HCT116 (cell line): ENCODE results near the gene CALU. TPM values are rescaled to one million over a fixed set of nuclear protein-coding genes. Genes with fewer than 3 reads are reported as not detected.

Experiments used
- ATAC-seq: fragments of 200-7000 bp; cut with Tn5 transposase; 2 replicates; pipeline ENCODE4 v1.9.1; 2020; ENCODE audit warnings: mild to moderate bottlenecking, moderate library complexity
- BruUV-seq: library from RNA; stranded (reverse); fragments of 400-500 nt; replicated peaks from 2 replicates; lab custom pipeline; 2021; lab: Mats Ljungman, UMichigan
- CTCF ChIA-PET: fragments of 300-600 bp; sonication (Branson Sonifier 250); formaldehyde crosslinking; loops from one replicate; lab custom pipeline; 2021; ENCODE audit warnings: antibody characterized with exemption; lab: Charles Lee
- POLR2A ChIA-PET: fragments of 300-600, 350-600 bp; sonication (Branson Sonifier 250); formaldehyde crosslinking; loops from one replicate; lab custom pipeline; 2021; ENCODE audit warnings: antibody characterized with exemption; lab: Charles Lee
- RAD21 ChIA-PET, 2 experiments: fragments of 300-600 bp; sonication (Branson Sonifier 250); formaldehyde crosslinking; loops; one replicate each; lab custom pipeline; 2023; ENCODE audit warnings: low total read pairs in 2 of 2; ENCODE audit not compliant: uncharacterized antibody in 2 of 2, unreplicated experiment in 2 of 2, low non-redundant PET in 1 of 2; lab: Charles Lee
- DNase-seq: peaks from one replicate; pipeline ENCODE4 v3.0.0-alpha.2; 2010; ENCODE audit warnings: low read depth, low spot score
- H2AFZ ChIP-seq: fragments of 200-600 bp; shearing (Covaris generic), sonication (generic); 2 replicates; pipeline ENCODE4 v1.6.1; 2017; ENCODE audit warnings: low read depth, mixed run types, mixed read lengths, antibody characterized with exemption, low read length; ENCODE audit not compliant: poor library complexity, severe bottlenecking
- H3K27ac ChIP-seq: 2 replicates; pipeline ENCODE4 v1.5.1; 2012; ENCODE audit warnings: low read depth, low read length
- H3K27me3 ChIP-seq: fragments of 200-600 bp; sonication (generic); 2 replicates; pipeline ENCODE4 v1.6.1; 2016; ENCODE audit warnings: mixed run types, low read length, mixed read lengths; ENCODE audit not compliant: insufficient read depth
- H3K36me3 ChIP-seq, 2 experiments: fragments of 200-500 bp in 1 of 2; fragments of 200-600 bp in 1 of 2; sonication (Bioruptor generic) in 1 of 2; sonication (generic) in 1 of 2; 2 replicates each; pipeline versions ENCODE4 v1.5.1 to v1.6.1; 2014 to 2016; ENCODE audit warnings: low read length in 2 of 2, inconsistent platforms in 1 of 2, mixed read lengths in 1 of 2, mixed run types in 1 of 2; ENCODE audit not compliant: insufficient read depth in 2 of 2, control insufficient read depth in 1 of 2
- H3K4me1 ChIP-seq, 2 experiments: fragments of 200-600 bp in 1 of 2; sonication (generic) in 1 of 2; 2 replicates each; pipeline versions ENCODE4 v1.5.1 to v1.6.1; 2012 to 2017; ENCODE audit warnings: low read length in 2 of 2, inconsistent platforms in 1 of 2, mild to moderate bottlenecking in 1 of 2, mixed read lengths in 1 of 2, mixed run types in 1 of 2, moderate library complexity in 1 of 2; ENCODE audit not compliant: insufficient read depth in 2 of 2, control insufficient read depth in 1 of 2
- H3K4me2 ChIP-seq: fragments of 200-600 bp; sonication (generic); 2 replicates; pipeline ENCODE4 v1.6.1; 2017; ENCODE audit warnings: mixed run types, low read length, mixed read lengths
- H3K4me3 ChIP-seq, 2 experiments: fragments of 200-600 bp in 1 of 2; sonication (generic) in 1 of 2; replicated peaks in 1 of 2; 2 replicates each; pipeline ENCODE4 v1.5.1; 2011 to 2016; ENCODE audit warnings: low read length in 2 of 2, control low read depth in 1 of 2, low read depth in 1 of 2, mild to moderate bottlenecking in 1 of 2, mixed read lengths in 1 of 2, mixed run types in 1 of 2
- H3K79me2 ChIP-seq: fragments of 200-600 bp; sonication (generic); 2 replicates; pipeline ENCODE4 v1.6.1; 2017; ENCODE audit warnings: mild to moderate bottlenecking, mixed run types, low read length, moderate library complexity, mixed read lengths; ENCODE audit not compliant: insufficient read depth
- H3K9ac ChIP-seq: fragments of 200-600 bp; sonication (generic); 2 replicates; pipeline ENCODE4 v1.6.1; 2016; ENCODE audit warnings: low read length, mixed read lengths
- H3K9me2 ChIP-seq: fragments of 200-600 bp; sonication (generic), shearing (Covaris generic); 2 replicates; pipeline ENCODE4 v1.6.1; 2017; ENCODE audit warnings: mixed run types, mild to moderate bottlenecking, moderate library complexity; ENCODE audit not compliant: insufficient read depth
- H3K9me3 ChIP-seq, 2 experiments: fragments of 200-500 bp in 1 of 2; fragments of 200-600 bp in 1 of 2; sonication (Bioruptor generic) in 1 of 2; sonication (generic) in 1 of 2; 2 replicates each; pipeline ENCODE4 v1.6.1; 2014 to 2017; ENCODE audit warnings: low read length in 2 of 2, mixed read lengths in 2 of 2, inconsistent platforms in 1 of 2, low read depth in 1 of 2, mild to moderate bottlenecking in 1 of 2, mixed run types in 1 of 2, moderate library complexity in 1 of 2; ENCODE audit not compliant: control insufficient read depth in 1 of 2, insufficient read depth in 1 of 2
- H4K20me1 ChIP-seq: fragments of 200-600 bp; sonication (generic), shearing (Covaris generic); 2 replicates; pipeline ENCODE4 v1.6.1; 2017; ENCODE audit warnings: mixed run types, mild to moderate bottlenecking, moderate library complexity; ENCODE audit not compliant: insufficient read depth
- CBX3 ChIP-seq: IDR thresholded peaks from 2 replicates; pipeline ENCODE4 v1.6.1; 2012; ENCODE audit warnings: low read depth
- EGR1 ChIP-seq: IDR thresholded peaks from 2 replicates; pipeline ENCODE4 v1.6.1; 2012; ENCODE audit warnings: low read depth
- EZH2 ChIP-seq: fragments of 200-600 bp; sonication (generic); IDR thresholded peaks from 2 replicates; pipeline ENCODE4 v1.6.1; 2017; ENCODE audit warnings: antibody characterized with exemption, mixed run types
- EZH2phosphoT487 ChIP-seq: fragments of 200-600 bp; IDR thresholded peaks from 2 replicates; pipeline ENCODE4 v1.6.1; 2018; ENCODE audit warnings: antibody characterized with exemption, borderline replicate concordance
- JUND ChIP-seq: IDR thresholded peaks from 2 replicates; pipeline ENCODE4 v1.6.1; 2012
- POLR2AphosphoS5 ChIP-seq: IDR thresholded peaks from 2 replicates; pipeline ENCODE4 v1.6.1; 2011; ENCODE audit warnings: mild to moderate bottlenecking, low read depth, low read length, moderate library complexity
- SIN3A ChIP-seq: IDR thresholded peaks from 2 replicates; pipeline ENCODE4 v1.6.1; 2012; ENCODE audit warnings: low read depth
- SP1 ChIP-seq: IDR thresholded peaks from 2 replicates; pipeline ENCODE4 v1.6.1; 2012; ENCODE audit warnings: low read depth
- TCF7L2 ChIP-seq: IDR thresholded peaks from 2 replicates; pipeline ENCODE4 v1.7.0; 2011; ENCODE audit warnings: borderline replicate concordance, inconsistent platforms; ENCODE audit not compliant: insufficient read depth, insufficient read length; ENCODE audit errors: extremely low read depth
- intact Hi-C: fragments of 100-400 bp; cut with micrococcal nuclease; formaldehyde crosslinking; loops from 2 replicates; pipeline ENCODE4 v1.10.0; 2022
- total RNA-seq: library from RNA; stranded (reverse); gene quantifications from one replicate; pipeline ENCODE4 v1.2.1, GENCODE V29; 2021; ENCODE audit not compliant: unreplicated experiment
- TF ChIP-seq, protein P1 (sequence below): IDR thresholded peaks from 2 replicates; pipeline ENCODE4 v1.6.1; 2012; ENCODE audit warnings: low read depth
- TF ChIP-seq, protein P2 (sequence below): IDR thresholded peaks from 2 replicates; pipeline ENCODE4 v1.6.1; 2012
- TF ChIP-seq, protein P3 (sequence below): IDR thresholded peaks from 2 replicates; pipeline ENCODE4 v1.6.1; 2012
- TF ChIP-seq, protein P4 (sequence below): IDR thresholded peaks from 2 replicates; pipeline ENCODE4 v1.6.1; 2011; ENCODE audit warnings: mild to moderate bottlenecking, low read length, moderate library complexity; ENCODE audit not compliant: insufficient replicate concordance; ENCODE audit errors: extremely low read depth

The CALU gene
- total RNA-seq, 1 experiment from 2014 or later = 106 TPM

DNA sequence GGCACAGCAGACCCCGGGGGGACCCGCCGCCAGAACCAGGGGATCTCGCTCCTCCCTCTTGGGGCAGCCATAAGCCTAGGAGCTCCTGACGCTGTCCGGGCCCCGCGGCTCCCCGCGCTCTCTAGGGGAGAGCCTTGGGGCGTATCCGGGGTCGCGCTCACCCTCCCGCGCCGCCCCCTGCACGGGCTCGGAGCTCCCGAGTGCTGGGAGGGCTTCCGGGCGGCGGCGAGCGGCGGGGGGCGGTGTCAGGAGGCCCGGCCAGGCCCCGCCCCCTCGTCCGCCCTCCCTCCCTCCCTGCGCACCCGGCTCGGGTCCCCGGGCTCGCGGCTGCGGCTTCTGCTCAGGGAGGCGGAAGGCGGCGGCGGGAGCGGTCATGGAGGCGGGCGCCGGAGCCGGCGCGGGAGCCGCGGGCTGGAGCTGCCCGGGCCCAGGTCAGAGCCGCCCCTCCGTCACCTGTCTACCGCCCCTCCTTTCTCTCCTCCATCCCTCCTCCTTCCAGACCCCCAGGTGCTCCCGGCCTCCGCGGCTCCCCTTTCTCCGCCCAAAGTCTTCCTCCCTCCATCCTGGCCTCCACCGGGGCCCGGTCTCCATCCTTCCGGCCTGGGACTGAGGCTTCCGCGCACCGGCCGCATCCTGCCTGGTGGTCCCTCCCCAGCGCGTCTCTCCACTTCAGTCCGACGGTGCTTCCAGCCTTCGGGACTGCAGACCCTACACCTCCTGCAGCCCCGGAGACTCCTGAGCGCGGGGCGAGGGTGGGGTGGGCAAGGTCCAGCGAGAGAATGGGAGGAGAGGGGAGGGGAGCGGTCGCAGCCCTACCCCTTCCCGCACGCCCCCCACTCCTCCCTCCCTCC, 52.2 kb downstream of the CALU start, which contains the start of gene CCDC136 (continued):
- TF ChIP-seq, protein P1, sequence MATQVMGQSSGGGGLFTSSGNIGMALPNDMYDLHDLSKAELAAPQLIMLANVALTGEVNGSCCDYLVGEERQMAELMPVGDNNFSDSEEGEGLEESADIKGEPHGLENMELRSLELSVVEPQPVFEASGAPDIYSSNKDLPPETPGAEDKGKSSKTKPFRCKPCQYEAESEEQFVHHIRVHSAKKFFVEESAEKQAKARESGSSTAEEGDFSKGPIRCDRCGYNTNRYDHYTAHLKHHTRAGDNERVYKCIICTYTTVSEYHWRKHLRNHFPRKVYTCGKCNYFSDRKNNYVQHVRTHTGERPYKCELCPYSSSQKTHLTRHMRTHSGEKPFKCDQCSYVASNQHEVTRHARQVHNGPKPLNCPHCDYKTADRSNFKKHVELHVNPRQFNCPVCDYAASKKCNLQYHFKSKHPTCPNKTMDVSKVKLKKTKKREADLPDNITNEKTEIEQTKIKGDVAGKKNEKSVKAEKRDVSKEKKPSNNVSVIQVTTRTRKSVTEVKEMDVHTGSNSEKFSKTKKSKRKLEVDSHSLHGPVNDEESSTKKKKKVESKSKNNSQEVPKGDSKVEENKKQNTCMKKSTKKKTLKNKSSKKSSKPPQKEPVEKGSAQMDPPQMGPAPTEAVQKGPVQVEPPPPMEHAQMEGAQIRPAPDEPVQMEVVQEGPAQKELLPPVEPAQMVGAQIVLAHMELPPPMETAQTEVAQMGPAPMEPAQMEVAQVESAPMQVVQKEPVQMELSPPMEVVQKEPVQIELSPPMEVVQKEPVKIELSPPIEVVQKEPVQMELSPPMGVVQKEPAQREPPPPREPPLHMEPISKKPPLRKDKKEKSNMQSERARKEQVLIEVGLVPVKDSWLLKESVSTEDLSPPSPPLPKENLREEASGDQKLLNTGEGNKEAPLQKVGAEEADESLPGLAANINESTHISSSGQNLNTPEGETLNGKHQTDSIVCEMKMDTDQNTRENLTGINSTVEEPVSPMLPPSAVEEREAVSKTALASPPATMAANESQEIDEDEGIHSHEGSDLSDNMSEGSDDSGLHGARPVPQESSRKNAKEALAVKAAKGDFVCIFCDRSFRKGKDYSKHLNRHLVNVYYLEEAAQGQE = no peak
- no peak for TF ChIP-seq EZH2
- no peak for TF ChIP-seq SIN3A
- TF ChIP-seq POLR2AphosphoS5 = peak; percentile 64
- TF ChIP-seq, protein P2, sequence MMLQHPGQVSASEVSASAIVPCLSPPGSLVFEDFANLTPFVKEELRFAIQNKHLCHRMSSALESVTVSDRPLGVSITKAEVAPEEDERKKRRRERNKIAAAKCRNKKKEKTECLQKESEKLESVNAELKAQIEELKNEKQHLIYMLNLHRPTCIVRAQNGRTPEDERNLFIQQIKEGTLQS = no peak
- TF ChIP-seq JUND = no peak
- TF ChIP-seq EGR1 = no peak

DNA sequence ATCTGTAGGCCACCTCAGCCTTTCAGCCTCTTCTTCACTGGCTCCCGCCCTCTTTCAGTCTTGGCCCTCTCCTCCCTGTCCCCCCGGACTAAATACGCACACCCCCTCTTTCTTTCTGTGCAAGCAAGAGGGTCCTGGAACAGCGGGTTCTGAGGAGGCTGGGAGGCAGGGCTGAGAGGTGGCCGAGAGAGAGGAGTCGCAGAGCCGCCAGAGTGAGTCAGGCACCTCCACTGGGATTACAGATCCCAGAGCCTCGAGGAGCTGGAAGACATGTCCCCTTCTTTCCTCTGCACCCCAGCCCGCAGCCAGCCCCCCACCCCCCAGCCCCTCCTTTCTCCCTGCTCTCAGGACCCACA, 52.8 kb downstream of the CALU start:
- no peak overlapping the region for H2AFZ ChIP-seq
- ChIA-PET CTCF (interaction anchor here (0.8 kb wide), 1 partner anchor 92 kb away, joined by 3 read pairs; no protein-coding TSS in a partner anchor), RAD21 (no interaction called here), POLR2A (no interaction called here)
- H4K20me1 ChIP-seq = no peaks in the 10 kb centered on the region
- H3K9ac ChIP-seq = peak overlapping the region; percentile 55
- no TSS peak for BruUV-seq
- peak overlapping the region; percentile 59 to 71 for H3K4me3 ChIP-seq
- ATAC-seq = no peak
- H3K9me2 ChIP-seq = no peaks in the 10 kb centered on the region
- no peaks in the 10 kb centered on the region for H3K79me2 ChIP-seq
- peak overlapping the region; percentile 89 for H3K4me2 ChIP-seq
- no peaks in the 10 kb centered on the region for H3K36me3 ChIP-seq
- DNase-seq = no peak
- H3K9me3 ChIP-seq = no peaks in the 10 kb centered on the region
- no peak overlapping the region; the same call in 1 of the 2 replicates for H3K27ac ChIP-seq
- peaks cover 0 to 6% of the 10 kb centered on the region in 2 experiments; a peak in 1 of 4 replicates for H3K4me1 ChIP-seq
- intact Hi-C loops = no loop called here
- H3K27me3 ChIP-seq = no peaks in the 10 kb centered on the region
- TF ChIP-seq, protein P3, sequence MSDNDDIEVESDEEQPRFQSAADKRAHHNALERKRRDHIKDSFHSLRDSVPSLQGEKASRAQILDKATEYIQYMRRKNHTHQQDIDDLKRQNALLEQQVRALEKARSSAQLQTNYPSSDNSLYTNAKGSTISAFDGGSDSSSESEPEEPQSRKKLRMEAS = no peak
- TF ChIP-seq SP1 = no peak
- TF ChIP-seq EZH2phosphoT487 = no peak
- TF ChIP-seq, protein P4, sequence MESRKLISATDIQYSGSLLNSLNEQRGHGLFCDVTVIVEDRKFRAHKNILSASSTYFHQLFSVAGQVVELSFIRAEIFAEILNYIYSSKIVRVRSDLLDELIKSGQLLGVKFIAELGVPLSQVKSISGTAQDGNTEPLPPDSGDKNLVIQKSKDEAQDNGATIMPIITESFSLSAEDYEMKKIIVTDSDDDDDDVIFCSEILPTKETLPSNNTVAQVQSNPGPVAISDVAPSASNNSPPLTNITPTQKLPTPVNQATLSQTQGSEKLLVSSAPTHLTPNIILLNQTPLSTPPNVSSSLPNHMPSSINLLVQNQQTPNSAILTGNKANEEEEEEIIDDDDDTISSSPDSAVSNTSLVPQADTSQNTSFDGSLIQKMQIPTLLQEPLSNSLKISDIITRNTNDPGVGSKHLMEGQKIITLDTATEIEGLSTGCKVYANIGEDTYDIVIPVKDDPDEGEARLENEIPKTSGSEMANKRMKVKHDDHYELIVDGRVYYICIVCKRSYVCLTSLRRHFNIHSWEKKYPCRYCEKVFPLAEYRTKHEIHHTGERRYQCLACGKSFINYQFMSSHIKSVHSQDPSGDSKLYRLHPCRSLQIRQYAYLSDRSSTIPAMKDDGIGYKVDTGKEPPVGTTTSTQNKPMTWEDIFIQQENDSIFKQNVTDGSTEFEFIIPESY = no peak
- no peak for TF ChIP-seq CBX3
- TF ChIP-seq TCF7L2 = no peak
- TF ChIP-seq, protein P1 = no peak
- no peak for TF ChIP-seq SIN3A
- TF ChIP-seq, protein P2 = no peak
